Effector memory CD8-positive, alpha-beta T cell (primary cell): ENCODE data around the gene FTSJ1.

Experiments used
- ATAC-seq: fragments of 150-1000 bp; cut with Tn5 transposase; replicated peaks from 2 replicates; pipeline ENCODE4 v1.10.0; 2021; ENCODE audit warnings: mild to moderate bottlenecking, moderate library complexity
- DNase-seq, 3 experiments: peaks; one replicate each; pipeline ENCODE4 v3.0.0; 2021
- H3K27ac Mint-ChIP-seq, 2 donors: one replicate each; pipeline ENCODE4 v1.8.0; 2022; ENCODE audit warnings: mild to moderate bottlenecking in 2 of 2, mixed read lengths in 2 of 2, moderate library complexity in 2 of 2
- H3K27me3 Mint-ChIP-seq, 2 donors: one replicate each; pipeline ENCODE4 v1.8.0; 2022; ENCODE audit warnings: mixed read lengths in 2 of 2
- H3K36me3 Mint-ChIP-seq: one replicate; pipeline ENCODE4 v1.8.0; 2022; ENCODE audit warnings: mild to moderate bottlenecking, moderate library complexity, mixed read lengths; ENCODE audit not compliant: insufficient read depth
- H3K4me1 Mint-ChIP-seq, 2 donors: one replicate each; pipeline ENCODE4 v1.8.0; 2022; ENCODE audit warnings: low read depth in 2 of 2, mixed read lengths in 2 of 2
- H3K4me3 Mint-ChIP-seq, 2 donors: one replicate each; pipeline ENCODE4 v1.8.0; 2022; ENCODE audit warnings: mild to moderate bottlenecking in 2 of 2, mixed read lengths in 2 of 2, moderate library complexity in 2 of 2
- H3K9me3 Mint-ChIP-seq, 2 donors: one replicate each; pipeline ENCODE4 v1.8.0; 2022; ENCODE audit warnings: mixed read lengths in 2 of 2

The FTSJ1 gene

GRCh38 chrX:48531358-48531959 lies 55.5 kb downstream of the FTSJ1 start:
- H3K27ac Mint-ChIP-seq = peak overlapping the region; percentile 90 to 92
- no peak for DNase-seq
- peaks cover 19 to 23% of the 10 kb centered on the region in 2 donors for H3K4me1 Mint-ChIP-seq
- H3K4me3 Mint-ChIP-seq = peak overlapping the region; percentile 0 to 19
- ATAC-seq = peak; percentile 85
- H3K27me3 Mint-ChIP-seq = no peaks in the 10 kb centered on the region
- H3K9me3 Mint-ChIP-seq = no peaks in the 10 kb centered on the region
- peaks cover 39% of the 10 kb centered on the region for H3K36me3 Mint-ChIP-seq

- Mint-ChIP-seq H3K27ac (peak overlapping the region in 1 of 2 donors; percentile 90), H3K9me3 (no peaks in the 10 kb centered on the region), H3K4me1 (peaks cover 18 to 19% of the 10 kb centered on the region in 2 donors), H3K36me3 (peaks cover 33% of the 10 kb centered on the region), H3K4me3 (peak overlapping the region; percentile 0 to 19), H3K27me3 (no peaks in the 10 kb centered on the region)
- ATAC-seq (no peak), DNase-seq (no peak)
These were observed 56.2 kb downstream of the FTSJ1 start for GRCh38 chrX:48532161-48532560.

GRCh38 chrX:48533165-48533564 lies 57.2 kb downstream of the FTSJ1 start:
- Mint-ChIP-seq H3K36me3 (peaks cover 24% of the 10 kb centered on the region), H3K4me1 (peaks cover 18 to 19% of the 10 kb centered on the region in 2 donors), H3K27me3 (no peaks in the 10 kb centered on the region), H3K27ac (peak overlapping the region in 1 of 2 donors; percentile 90), H3K4me3 (no peak overlapping the region), H3K9me3 (no peaks in the 10 kb centered on the region)
- ATAC-seq (no peak), DNase-seq (no peak)
